Activated CD8-positive, alpha-beta T cell treated with anti-CD3 and anti-CD28 coated beads for 36 hours (primary cell): ENCODE measurements around the gene SLC44A1. TPM values are rescaled to one million over a fixed set of nuclear protein-coding genes. Genes with fewer than 3 reads are reported as not detected.
"Not testable (repeated sequence)": the region's sequence is repeated elsewhere in the genome, so short reads cannot be mapped to it uniquely, and the experiment has no call there.

Source experiments
- ATAC-seq: fragments of 200-7000 bp; cut with Tn5 transposase; one replicate; pipeline ENCODE4 v1.10.0; 2021; ENCODE audit warnings: mild to moderate bottlenecking, moderate library complexity
- CTCF ChIA-PET: fragments of 350-600 bp; sonication (Branson Sonifier 250); formaldehyde crosslinking; loops from one replicate; lab custom pipeline; 2021; ENCODE audit warnings: antibody characterized with exemption; lab: Charles Lee
- POLR2A ChIA-PET: fragments of 350-600 bp; sonication (Branson Sonifier 250); formaldehyde crosslinking; loops from one replicate; lab custom pipeline; 2021; ENCODE audit warnings: antibody characterized with exemption; lab: Charles Lee
- DNase-seq: peaks from one replicate; pipeline ENCODE4 v3.0.0-alpha.2; 2020
- H3K27ac Mint-ChIP-seq: one replicate; pipeline ENCODE4 v1.8.0; 2021; ENCODE audit warnings: mild to moderate bottlenecking, mixed read lengths
- H3K27me3 Mint-ChIP-seq: one replicate; pipeline ENCODE4 v1.8.0; 2021; ENCODE audit warnings: mixed read lengths
- H3K36me3 Mint-ChIP-seq: one replicate; pipeline ENCODE4 v1.8.0; 2021; ENCODE audit warnings: low read depth, mixed read lengths
- H3K4me1 Mint-ChIP-seq: one replicate; pipeline ENCODE4 v1.8.0; 2021; ENCODE audit warnings: low read depth, mixed read lengths
- H3K4me3 Mint-ChIP-seq: one replicate; pipeline ENCODE4 v1.8.0; 2021; ENCODE audit warnings: mild to moderate bottlenecking, moderate library complexity, mixed read lengths
- H3K9me3 Mint-ChIP-seq: one replicate; pipeline ENCODE4 v1.8.0; 2021; ENCODE audit warnings: mixed read lengths
- intact Hi-C: fragments of 100-400 bp; cut with micrococcal nuclease; formaldehyde crosslinking; loops from one replicate; pipeline ENCODE4 v1.10.0; 2022
- total RNA-seq, 2 experiments: library from RNA; stranded (reverse); gene quantifications; one replicate each; pipeline ENCODE4 v1.2.3, GENCODE V29; 2021
- TF ChIP-seq, protein P1 (sequence below): fragments of 200-600 bp; IDR thresholded peaks from one replicate; pipeline ENCODE4 v1.8.0; 2022; ENCODE audit warnings: antibody characterized with exemption, mild to moderate bottlenecking

The SLC44A1 gene
- total RNA-seq, 2 experiments from 2014 or later: 7.2 to 8.3 TPM

DNA sequence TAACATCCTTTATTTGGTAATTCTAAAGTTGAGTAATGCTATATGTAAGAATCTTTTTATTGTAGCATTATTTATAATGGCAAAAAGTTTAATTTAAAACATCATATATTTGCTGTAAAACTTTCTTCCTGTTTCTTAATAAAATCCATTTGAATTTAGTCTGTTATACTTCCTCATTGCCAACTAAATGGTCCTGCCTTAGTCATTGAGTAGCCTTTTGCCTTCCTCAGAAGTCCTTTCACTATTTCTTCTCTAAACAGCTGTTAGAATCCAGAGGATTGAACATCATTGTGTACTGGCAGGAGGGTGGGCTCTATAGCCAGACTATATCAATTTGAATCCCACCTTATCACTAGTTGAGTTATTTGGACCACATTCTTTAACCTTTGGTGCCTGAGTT lies 11.0 kb downstream of the SLC44A1 start:
- Mint-ChIP-seq H3K4me3 (no peak overlapping the region), H3K36me3 (no peaks in the 10 kb centered on the region), H3K27me3 (no peaks in the 10 kb centered on the region), H3K4me1 (peaks cover 9% of the 10 kb centered on the region), H3K9me3 (no peaks in the 10 kb centered on the region), H3K27ac (no peak overlapping the region)
- intact Hi-C loops: no loop called here
- DNase-seq: no peak
- TF ChIP-seq, protein P1, sequence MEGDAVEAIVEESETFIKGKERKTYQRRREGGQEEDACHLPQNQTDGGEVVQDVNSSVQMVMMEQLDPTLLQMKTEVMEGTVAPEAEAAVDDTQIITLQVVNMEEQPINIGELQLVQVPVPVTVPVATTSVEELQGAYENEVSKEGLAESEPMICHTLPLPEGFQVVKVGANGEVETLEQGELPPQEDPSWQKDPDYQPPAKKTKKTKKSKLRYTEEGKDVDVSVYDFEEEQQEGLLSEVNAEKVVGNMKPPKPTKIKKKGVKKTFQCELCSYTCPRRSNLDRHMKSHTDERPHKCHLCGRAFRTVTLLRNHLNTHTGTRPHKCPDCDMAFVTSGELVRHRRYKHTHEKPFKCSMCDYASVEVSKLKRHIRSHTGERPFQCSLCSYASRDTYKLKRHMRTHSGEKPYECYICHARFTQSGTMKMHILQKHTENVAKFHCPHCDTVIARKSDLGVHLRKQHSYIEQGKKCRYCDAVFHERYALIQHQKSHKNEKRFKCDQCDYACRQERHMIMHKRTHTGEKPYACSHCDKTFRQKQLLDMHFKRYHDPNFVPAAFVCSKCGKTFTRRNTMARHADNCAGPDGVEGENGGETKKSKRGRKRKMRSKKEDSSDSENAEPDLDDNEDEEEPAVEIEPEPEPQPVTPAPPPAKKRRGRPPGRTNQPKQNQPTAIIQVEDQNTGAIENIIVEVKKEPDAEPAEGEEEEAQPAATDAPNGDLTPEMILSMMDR: no peak
- ATAC-seq: no peak
- ChIA-PET POLR2A (no interaction called here), CTCF (interaction anchor here (0.6 kb wide), 1 partner anchor 309 kb away, joined by 4 read pairs; no protein-coding TSS in a partner anchor)

DNA sequence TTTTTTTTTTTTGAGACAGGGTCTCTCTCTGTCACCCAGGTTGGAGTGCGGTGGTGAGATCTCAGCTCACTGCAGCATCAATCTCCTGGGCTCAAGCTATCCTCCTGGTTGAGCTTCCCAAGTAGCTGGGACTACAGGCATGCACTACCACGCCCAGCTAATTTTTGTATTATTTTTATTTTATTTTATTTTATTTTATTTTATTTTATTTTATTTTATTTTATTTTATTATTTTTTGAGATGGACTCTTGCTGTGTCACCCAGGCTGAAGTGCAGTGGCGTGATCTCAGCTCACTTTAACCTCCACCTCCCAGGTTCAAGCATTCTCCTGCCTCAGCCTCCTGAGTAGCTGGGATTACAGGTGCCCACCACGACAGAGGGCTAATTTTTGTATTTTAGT lies 12.1 kb downstream of the SLC44A1 start:
- H3K36me3 Mint-ChIP-seq, DNase-seq, POLR2A ChIA-PET, CTCF ChIA-PET, H3K27ac Mint-ChIP-seq, intact Hi-C loops, ATAC-seq, H3K4me3 Mint-ChIP-seq, H3K4me1 Mint-ChIP-seq, H3K9me3 Mint-ChIP-seq, H3K27me3 Mint-ChIP-seq: not testable (repeated sequence)

DNA sequence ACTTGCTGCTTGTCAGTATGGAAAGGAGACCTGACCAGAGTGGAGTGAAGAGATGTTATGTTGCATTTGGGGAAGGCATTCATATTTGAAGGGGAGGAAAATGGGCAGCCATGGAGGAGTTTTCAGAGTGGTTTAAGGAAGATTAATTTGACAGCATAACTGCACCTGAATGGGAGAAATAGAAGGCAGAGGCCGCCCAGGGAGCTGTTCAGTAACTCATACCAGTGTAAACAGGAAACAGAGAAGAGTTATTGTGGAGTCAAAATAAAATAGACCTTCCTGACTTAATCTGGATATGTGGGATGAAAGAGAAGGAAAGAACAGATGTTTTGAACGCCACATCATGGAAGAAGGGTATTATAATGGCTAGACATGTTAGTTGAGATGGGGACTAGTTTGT lies 13.4 kb downstream of the SLC44A1 start:
- Mint-ChIP-seq H3K27me3 (no peaks in the 10 kb centered on the region), H3K4me1 (peaks cover 9% of the 10 kb centered on the region), H3K9me3 (no peaks in the 10 kb centered on the region), H3K27ac (no peak overlapping the region), H3K36me3 (no peaks in the 10 kb centered on the region), H3K4me3 (no peak overlapping the region)
- TF ChIP-seq, protein P1: no peak
- ChIA-PET POLR2A (no interaction called here), CTCF (no interaction called here)
- intact Hi-C loops: no loop called here
- DNase-seq (no peak), ATAC-seq (no peak)

DNA sequence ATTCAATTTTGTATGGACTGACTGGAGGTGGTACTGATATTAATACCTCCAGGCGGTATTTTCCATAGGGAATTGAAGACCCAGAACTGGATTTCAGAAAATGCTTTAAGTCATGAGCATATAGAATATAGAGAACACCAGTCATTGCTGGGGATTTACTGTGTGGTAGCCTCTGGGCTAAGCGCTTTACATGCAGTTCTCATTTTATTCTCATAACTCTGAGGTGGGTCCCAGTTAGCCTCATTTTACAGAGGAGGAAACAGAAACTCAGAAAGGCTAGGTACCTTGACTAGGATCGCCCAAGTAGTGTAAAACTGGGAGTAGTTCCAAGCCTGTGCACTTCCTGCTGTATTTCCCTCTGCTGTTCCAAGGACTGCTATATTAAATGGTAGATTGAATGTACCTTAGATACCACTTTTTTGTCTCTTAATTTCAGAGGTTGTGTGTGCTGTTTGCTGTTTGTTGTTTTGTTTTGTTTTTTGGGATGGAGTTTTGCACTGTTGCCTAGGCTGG lies 13.8 kb downstream of the SLC44A1 start:
- H3K36me3 Mint-ChIP-seq: no peaks in the 10 kb centered on the region
- CTCF ChIA-PET: no interaction called here
- ATAC-seq (no peak), DNase-seq (no peak)
- no peak overlapping the region for H3K4me3 Mint-ChIP-seq
- H3K4me1 Mint-ChIP-seq: peaks cover 9% of the 10 kb centered on the region
- H3K9me3 Mint-ChIP-seq: no peaks in the 10 kb centered on the region
- TF ChIP-seq, protein P1: no peak
- intact Hi-C loops: no loop called here
- H3K27ac Mint-ChIP-seq: no peak overlapping the region
- no peaks in the 10 kb centered on the region for H3K27me3 Mint-ChIP-seq
- POLR2A ChIA-PET: no interaction called here

DNA sequence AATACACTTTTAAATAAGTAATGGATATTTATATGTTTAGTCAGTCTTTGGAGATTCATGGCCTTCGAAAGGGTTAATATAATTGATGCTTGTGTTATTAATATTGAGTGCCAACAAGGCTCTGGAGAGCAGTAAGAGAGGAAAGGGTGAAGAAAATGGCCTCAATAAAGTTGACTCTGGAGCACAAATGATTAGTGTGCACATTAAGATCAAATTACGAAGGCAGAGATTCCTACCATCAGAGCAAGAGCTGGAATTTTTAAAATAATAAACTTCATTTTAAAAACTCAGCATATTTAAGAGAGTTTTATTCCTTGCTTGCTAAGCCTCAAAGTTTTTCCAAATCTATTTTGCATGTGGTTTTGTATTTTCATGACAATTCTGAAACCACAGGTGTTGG lies 14.8 kb downstream of the SLC44A1 start:
- H3K27me3 Mint-ChIP-seq: no peaks in the 10 kb centered on the region
- CTCF ChIA-PET: no interaction called here
- peaks cover 10% of the 10 kb centered on the region for H3K4me1 Mint-ChIP-seq
- intact Hi-C loops: no loop called here
- no peaks in the 10 kb centered on the region for H3K9me3 Mint-ChIP-seq
- H3K27ac Mint-ChIP-seq: no peak overlapping the region
- TF ChIP-seq, protein P1: no peak
- no peak overlapping the region for H3K4me3 Mint-ChIP-seq
- no peaks in the 10 kb centered on the region for H3K36me3 Mint-ChIP-seq
- ATAC-seq: no peak
- DNase-seq: no peak
- POLR2A ChIA-PET: no interaction called here
